ENCODE results near the gene ADAM19. TPM values are rescaled to one million over a fixed set of nuclear protein-coding genes. Genes with fewer than 3 reads are reported as not detected.

The ADAM19 gene
- total and polyA plus RNA-seq, 2 experiments from 2014 or later, result 9.1 to 13.2 TPM

DNA sequence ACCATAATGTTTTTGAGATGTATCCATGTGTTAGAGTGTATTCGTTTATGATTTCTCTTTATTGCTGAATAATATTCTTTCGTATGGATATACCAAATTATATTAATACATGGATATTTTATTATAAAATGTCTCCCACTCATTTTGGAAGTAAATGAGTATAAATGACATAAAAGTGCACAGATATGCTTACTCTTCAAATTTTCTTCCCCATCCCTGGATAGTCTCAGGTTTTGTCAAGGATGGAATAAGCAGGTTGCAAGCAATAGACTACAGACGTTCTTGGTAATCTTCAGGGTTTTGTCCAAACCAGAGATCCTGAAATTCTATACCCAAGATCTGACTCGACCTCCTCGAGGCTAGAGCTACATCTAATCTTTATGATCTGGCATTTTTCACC is 64.9 kb downstream of the ADAM19 start (continued):
- TF ChIP-seq, protein P1, sequence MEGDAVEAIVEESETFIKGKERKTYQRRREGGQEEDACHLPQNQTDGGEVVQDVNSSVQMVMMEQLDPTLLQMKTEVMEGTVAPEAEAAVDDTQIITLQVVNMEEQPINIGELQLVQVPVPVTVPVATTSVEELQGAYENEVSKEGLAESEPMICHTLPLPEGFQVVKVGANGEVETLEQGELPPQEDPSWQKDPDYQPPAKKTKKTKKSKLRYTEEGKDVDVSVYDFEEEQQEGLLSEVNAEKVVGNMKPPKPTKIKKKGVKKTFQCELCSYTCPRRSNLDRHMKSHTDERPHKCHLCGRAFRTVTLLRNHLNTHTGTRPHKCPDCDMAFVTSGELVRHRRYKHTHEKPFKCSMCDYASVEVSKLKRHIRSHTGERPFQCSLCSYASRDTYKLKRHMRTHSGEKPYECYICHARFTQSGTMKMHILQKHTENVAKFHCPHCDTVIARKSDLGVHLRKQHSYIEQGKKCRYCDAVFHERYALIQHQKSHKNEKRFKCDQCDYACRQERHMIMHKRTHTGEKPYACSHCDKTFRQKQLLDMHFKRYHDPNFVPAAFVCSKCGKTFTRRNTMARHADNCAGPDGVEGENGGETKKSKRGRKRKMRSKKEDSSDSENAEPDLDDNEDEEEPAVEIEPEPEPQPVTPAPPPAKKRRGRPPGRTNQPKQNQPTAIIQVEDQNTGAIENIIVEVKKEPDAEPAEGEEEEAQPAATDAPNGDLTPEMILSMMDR (conservative IDR thresholded peaks at IDR 0.05; ENCODE audit: low read depth in 2 of 2), result no peak
- TF ChIP-seq NANOG (IDR thresholded peaks at IDR 0.05; ENCODE audit: borderline replicate concordance) (no peak), EZH2 (IDR thresholded peaks at IDR 0.05; ENCODE audit: low read depth, unreplicated experiment) (no peak), STAT1 (IDR thresholded peaks at IDR 0.05; ENCODE audit: unreplicated experiment) (no peak), CREB1 (CRISPR knock-in tag; IDR thresholded peaks at IDR 0.05; ENCODE audit: low read depth) (no peak)

DNA sequence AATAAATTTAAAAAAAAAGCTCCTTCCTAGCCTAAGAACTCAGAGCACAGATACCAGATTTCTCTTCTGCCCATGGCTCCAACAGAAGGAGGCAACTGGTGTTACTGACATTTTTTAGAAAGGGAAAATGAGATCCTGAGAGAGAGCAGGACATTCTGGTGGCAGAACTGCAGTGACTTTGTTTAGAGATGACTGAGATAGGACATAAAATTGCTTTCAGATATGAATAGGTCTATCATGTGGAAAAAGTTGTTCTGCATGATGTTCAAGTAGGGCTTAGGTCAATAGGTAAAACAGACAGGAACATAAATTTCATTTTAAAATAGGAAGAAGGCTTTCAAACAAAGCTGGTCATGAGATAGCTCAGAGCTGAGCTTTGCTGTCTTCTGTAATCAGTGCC is 66.0 kb downstream of the ADAM19 start:
- ATAC-seq (no peak), DNase-seq (ENCODE audit: low spot score) (no peak)
- no peaks in the 10 kb centered on the region for H3K79me2 ChIP-seq (replicated peaks; ENCODE audit: insufficient read depth)
- no peaks in the 10 kb centered on the region for H4K20me1 ChIP-seq (replicated peaks; ENCODE audit: insufficient read depth)
- H3K4me1 ChIP-seq (ENCODE audit: insufficient read depth), result no peaks in the 10 kb centered on the region
- H3F3A ChIP-seq (replicated peaks; ENCODE audit: low read depth), result no peaks in the 10 kb centered on the region
- 0 out of 3 replicates have a peak, but pooled peaks cover 3% of the 10 kb centered on the region for H3K36me3 Mint-ChIP-seq (ENCODE audit: low read depth)
- no peak overlapping the region for H3K4me3 Mint-ChIP-seq
- no peaks in the 10 kb centered on the region for H3K27me3 ChIP-seq (ENCODE audit: insufficient read depth)
- no peak overlapping the region for H2AFZ ChIP-seq
- H3K27ac ChIP-seq (ENCODE audit: low read depth), result no peak overlapping the region
- H3K9me3 Mint-ChIP-seq, result no peaks in the 10 kb centered on the region
- H3K4me2 ChIP-seq, result no peak overlapping the region
- no peaks in the 10 kb centered on the region for H3K27me3 Mint-ChIP-seq (ENCODE audit: insufficient read depth, low read depth, poor library complexity)
- H3K9me2 ChIP-seq (ENCODE audit: insufficient read depth), result peaks cover 8% of the 10 kb centered on the region; the same call in 1 of the 2 replicates
- no peaks in the 10 kb centered on the region for H3K4me1 Mint-ChIP-seq
- peaks cover 9% of the 10 kb centered on the region for H3K36me3 ChIP-seq (ENCODE audit: insufficient read depth)
- no peak overlapping the region for H3K4me3 ChIP-seq
- H3K27ac Mint-ChIP-seq, result no peak overlapping the region
- TF ChIP-seq POLR2AphosphoS5 (IDR thresholded peaks at IDR 0.05; ENCODE audit: low read depth) (no peak), CREB1 (CRISPR knock-in tag; IDR thresholded peaks at IDR 0.05; ENCODE audit: low read depth) (no peak), ZNF114 (CRISPR knock-in tag; IDR thresholded peaks at IDR 0.05) (no peak), ETS1 (IDR thresholded peaks at IDR 0.05) (no peak), NANOG (IDR thresholded peaks at IDR 0.05; ENCODE audit: borderline replicate concordance) (no peak), JUNB (IDR thresholded peaks at IDR 0.05; ENCODE audit: unreplicated experiment) (no peak)
- TF ChIP-seq, protein P1 (conservative IDR thresholded peaks at IDR 0.05; ENCODE audit: low read depth in 2 of 2), result no peak
- TF ChIP-seq, protein P2, sequence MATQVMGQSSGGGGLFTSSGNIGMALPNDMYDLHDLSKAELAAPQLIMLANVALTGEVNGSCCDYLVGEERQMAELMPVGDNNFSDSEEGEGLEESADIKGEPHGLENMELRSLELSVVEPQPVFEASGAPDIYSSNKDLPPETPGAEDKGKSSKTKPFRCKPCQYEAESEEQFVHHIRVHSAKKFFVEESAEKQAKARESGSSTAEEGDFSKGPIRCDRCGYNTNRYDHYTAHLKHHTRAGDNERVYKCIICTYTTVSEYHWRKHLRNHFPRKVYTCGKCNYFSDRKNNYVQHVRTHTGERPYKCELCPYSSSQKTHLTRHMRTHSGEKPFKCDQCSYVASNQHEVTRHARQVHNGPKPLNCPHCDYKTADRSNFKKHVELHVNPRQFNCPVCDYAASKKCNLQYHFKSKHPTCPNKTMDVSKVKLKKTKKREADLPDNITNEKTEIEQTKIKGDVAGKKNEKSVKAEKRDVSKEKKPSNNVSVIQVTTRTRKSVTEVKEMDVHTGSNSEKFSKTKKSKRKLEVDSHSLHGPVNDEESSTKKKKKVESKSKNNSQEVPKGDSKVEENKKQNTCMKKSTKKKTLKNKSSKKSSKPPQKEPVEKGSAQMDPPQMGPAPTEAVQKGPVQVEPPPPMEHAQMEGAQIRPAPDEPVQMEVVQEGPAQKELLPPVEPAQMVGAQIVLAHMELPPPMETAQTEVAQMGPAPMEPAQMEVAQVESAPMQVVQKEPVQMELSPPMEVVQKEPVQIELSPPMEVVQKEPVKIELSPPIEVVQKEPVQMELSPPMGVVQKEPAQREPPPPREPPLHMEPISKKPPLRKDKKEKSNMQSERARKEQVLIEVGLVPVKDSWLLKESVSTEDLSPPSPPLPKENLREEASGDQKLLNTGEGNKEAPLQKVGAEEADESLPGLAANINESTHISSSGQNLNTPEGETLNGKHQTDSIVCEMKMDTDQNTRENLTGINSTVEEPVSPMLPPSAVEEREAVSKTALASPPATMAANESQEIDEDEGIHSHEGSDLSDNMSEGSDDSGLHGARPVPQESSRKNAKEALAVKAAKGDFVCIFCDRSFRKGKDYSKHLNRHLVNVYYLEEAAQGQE (IDR thresholded peaks at IDR 0.05; ENCODE audit: unreplicated experiment), result no peak

Measured in GM23338 (cell line).